Activated CD8-positive, alpha-beta T cell treated with anti-CD3 and anti-CD28 coated beads for 36 hours (primary cell): ENCODE data around the gene BICRA. TPM values are rescaled to one million over a fixed set of nuclear protein-coding genes. Genes with fewer than 3 reads are reported as not detected.

Experiments used
- ATAC-seq: fragments of 200-7000 bp; cut with Tn5 transposase; one replicate; pipeline ENCODE4 v1.10.0; 2021; ENCODE audit warnings: mild to moderate bottlenecking, moderate library complexity
- CTCF ChIA-PET: fragments of 350-600 bp; sonication (Branson Sonifier 250); formaldehyde crosslinking; loops from one replicate; lab custom pipeline; 2021; ENCODE audit warnings: antibody characterized with exemption; lab: Charles Lee
- POLR2A ChIA-PET: fragments of 350-600 bp; sonication (Branson Sonifier 250); formaldehyde crosslinking; loops from one replicate; lab custom pipeline; 2021; ENCODE audit warnings: antibody characterized with exemption; lab: Charles Lee
- DNase-seq: peaks from one replicate; pipeline ENCODE4 v3.0.0-alpha.2; 2020
- H3K27ac Mint-ChIP-seq: one replicate; pipeline ENCODE4 v1.8.0; 2021; ENCODE audit warnings: mild to moderate bottlenecking, mixed read lengths
- H3K27me3 Mint-ChIP-seq: one replicate; pipeline ENCODE4 v1.8.0; 2021; ENCODE audit warnings: mixed read lengths
- H3K36me3 Mint-ChIP-seq: one replicate; pipeline ENCODE4 v1.8.0; 2021; ENCODE audit warnings: low read depth, mixed read lengths
- H3K4me1 Mint-ChIP-seq: one replicate; pipeline ENCODE4 v1.8.0; 2021; ENCODE audit warnings: low read depth, mixed read lengths
- H3K4me3 Mint-ChIP-seq: one replicate; pipeline ENCODE4 v1.8.0; 2021; ENCODE audit warnings: mild to moderate bottlenecking, moderate library complexity, mixed read lengths
- H3K9me3 Mint-ChIP-seq: one replicate; pipeline ENCODE4 v1.8.0; 2021; ENCODE audit warnings: mixed read lengths
- intact Hi-C: fragments of 100-400 bp; cut with micrococcal nuclease; formaldehyde crosslinking; loops from one replicate; pipeline ENCODE4 v1.10.0; 2022
- total RNA-seq, 2 experiments: library from RNA; stranded (reverse); gene quantifications; one replicate each; pipeline ENCODE4 v1.2.3, GENCODE V29; 2021
- TF ChIP-seq, protein P1 (sequence below): fragments of 200-600 bp; IDR thresholded peaks from one replicate; pipeline ENCODE4 v1.8.0; 2022; ENCODE audit warnings: antibody characterized with exemption, mild to moderate bottlenecking

BICRA gene
- total RNA-seq, 2 experiments from 2014 or later = 8.7 to 8.8 TPM

DNA sequence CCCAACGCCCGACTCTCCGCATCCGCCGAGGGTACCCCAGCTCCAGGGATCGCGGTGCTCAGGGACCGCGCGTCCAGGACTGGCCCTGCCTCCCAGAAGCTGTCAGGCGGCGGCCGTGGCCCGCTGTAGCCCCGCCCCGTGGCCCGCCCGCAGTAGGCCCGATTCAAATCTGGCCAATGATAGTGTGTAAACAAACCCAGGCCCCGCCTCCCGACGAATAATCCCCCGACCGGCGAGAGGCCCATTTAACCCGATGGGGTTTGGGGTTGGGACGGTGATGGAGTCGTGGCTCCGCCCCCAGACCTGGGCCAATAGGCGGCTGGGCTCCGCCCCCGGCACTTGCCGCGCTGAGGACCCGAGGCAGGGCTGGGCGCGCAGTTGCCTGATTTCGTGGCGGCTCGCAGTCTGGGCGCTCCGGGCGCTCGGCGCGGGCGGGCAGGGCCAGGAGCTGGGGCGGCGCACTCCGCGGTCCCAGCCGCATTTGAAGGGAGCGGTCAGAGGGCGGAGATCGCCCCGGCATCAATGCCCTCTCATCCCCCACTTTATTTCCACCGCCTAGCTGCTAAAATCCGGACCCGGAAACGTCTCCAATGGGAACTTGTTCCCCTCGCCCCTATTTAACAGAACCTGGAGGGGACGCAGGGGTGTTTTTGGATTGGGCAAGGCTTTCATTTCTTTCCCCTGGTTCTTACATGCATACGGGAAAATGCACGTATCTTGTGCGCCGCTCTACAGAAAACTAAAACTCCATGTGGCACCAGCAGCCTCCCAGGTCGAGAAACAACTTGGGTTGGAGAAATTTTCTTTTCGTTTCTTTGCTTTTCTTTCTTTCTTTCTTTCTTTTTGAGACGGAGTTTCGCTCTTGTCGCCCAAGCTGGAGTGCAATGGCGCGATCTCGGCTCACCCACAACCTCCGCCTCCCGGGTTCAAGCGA, 8.4 kb upstream of the BICRA start:
- ATAC-seq (peak; percentile 97), DNase-seq (peak; percentile 100)
- no peaks in the 10 kb centered on the region for H3K9me3 Mint-ChIP-seq
- peak overlapping the region; percentile 85 for H3K27ac Mint-ChIP-seq
- no peaks in the 10 kb centered on the region for H3K27me3 Mint-ChIP-seq
- peak overlapping the region; percentile 86 for H3K4me3 Mint-ChIP-seq
- TF ChIP-seq, protein P1, sequence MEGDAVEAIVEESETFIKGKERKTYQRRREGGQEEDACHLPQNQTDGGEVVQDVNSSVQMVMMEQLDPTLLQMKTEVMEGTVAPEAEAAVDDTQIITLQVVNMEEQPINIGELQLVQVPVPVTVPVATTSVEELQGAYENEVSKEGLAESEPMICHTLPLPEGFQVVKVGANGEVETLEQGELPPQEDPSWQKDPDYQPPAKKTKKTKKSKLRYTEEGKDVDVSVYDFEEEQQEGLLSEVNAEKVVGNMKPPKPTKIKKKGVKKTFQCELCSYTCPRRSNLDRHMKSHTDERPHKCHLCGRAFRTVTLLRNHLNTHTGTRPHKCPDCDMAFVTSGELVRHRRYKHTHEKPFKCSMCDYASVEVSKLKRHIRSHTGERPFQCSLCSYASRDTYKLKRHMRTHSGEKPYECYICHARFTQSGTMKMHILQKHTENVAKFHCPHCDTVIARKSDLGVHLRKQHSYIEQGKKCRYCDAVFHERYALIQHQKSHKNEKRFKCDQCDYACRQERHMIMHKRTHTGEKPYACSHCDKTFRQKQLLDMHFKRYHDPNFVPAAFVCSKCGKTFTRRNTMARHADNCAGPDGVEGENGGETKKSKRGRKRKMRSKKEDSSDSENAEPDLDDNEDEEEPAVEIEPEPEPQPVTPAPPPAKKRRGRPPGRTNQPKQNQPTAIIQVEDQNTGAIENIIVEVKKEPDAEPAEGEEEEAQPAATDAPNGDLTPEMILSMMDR = no peak
- intact Hi-C loops = loop anchor here (5.0 kb wide), 1 partner anchor 83 kb away; the partner anchor contains the start of gene NAPA
- H3K4me1 Mint-ChIP-seq = peaks cover 28% of the 10 kb centered on the region
- H3K36me3 Mint-ChIP-seq = no peaks in the 10 kb centered on the region
- CTCF ChIA-PET = interaction anchor here (0.6 to 2.2 kb wide), 6 partner anchors 10 to 164 kb away, joined by 3 to 11 read pairs (median 4); partner anchors contain the start of gene NAPA
- POLR2A ChIA-PET = interaction anchor here (0.9 to 4.6 kb wide), 14 partner anchors 7 to 170 kb away, joined by 3 to 34 read pairs (median 3); partner anchors contain the start of genes KPTN and NAPA

GRCh38 chr19:47601180-47601904, 7.6 kb upstream of the BICRA start:
- Mint-ChIP-seq H3K36me3 (no peaks in the 10 kb centered on the region), H3K27me3 (no peaks in the 10 kb centered on the region), H3K4me3 (peak overlapping the region; percentile 86), H3K4me1 (peaks cover 24% of the 10 kb centered on the region), H3K27ac (peak overlapping the region; percentile 76), H3K9me3 (no peaks in the 10 kb centered on the region)
- ATAC-seq (no peak), DNase-seq (peak; percentile 27)
- TF ChIP-seq, protein P1 = no peak
- intact Hi-C loops = loop anchor here (5.0 kb wide), 1 partner anchor 84 kb away; the partner anchor contains the start of gene NAPA
- ChIA-PET CTCF (interaction anchor here (0.6 to 2.2 kb wide), 5 partner anchors 9 to 165 kb away, joined by 3 to 11 read pairs (median 4); partner anchors contain the start of gene NAPA), POLR2A (interaction anchor here (0.9 to 4.6 kb wide), 12 partner anchors 7 to 171 kb away, joined by 3 to 34 read pairs (median 3); partner anchors contain the start of genes KPTN and NAPA)

GRCh38 chr19:47603706-47604565, 5.0 kb upstream of the BICRA start:
- Mint-ChIP-seq H3K27ac (no peak overlapping the region), H3K9me3 (no peaks in the 10 kb centered on the region), H3K36me3 (peaks cover 3% of the 10 kb centered on the region), H3K27me3 (no peaks in the 10 kb centered on the region), H3K4me3 (no peak overlapping the region), H3K4me1 (peaks cover 23% of the 10 kb centered on the region)
- ChIA-PET CTCF (no interaction called here), POLR2A (no interaction called here)
- DNase-seq (peak; percentile 34), ATAC-seq (no peak)
- intact Hi-C loops = loop anchor here (5.0 kb wide), 1 partner anchor 87 kb away; the partner anchor contains the start of gene NAPA
- TF ChIP-seq, protein P1 = no peak

- peaks cover 3% of the 10 kb centered on the region for H3K36me3 Mint-ChIP-seq
- DNase-seq (no peak), ATAC-seq (no peak)
- peak overlapping the region; percentile 79 for H3K4me3 Mint-ChIP-seq
- no peaks in the 10 kb centered on the region for H3K27me3 Mint-ChIP-seq
- peak overlapping the region; percentile 75 for H3K27ac Mint-ChIP-seq
- H3K9me3 Mint-ChIP-seq = no peaks in the 10 kb centered on the region
- peaks cover 27% of the 10 kb centered on the region for H3K4me1 Mint-ChIP-seq
- intact Hi-C loops = no loop called here
- ChIA-PET POLR2A (interaction anchor here (0.6 to 1.6 kb wide), 5 partner anchors 8 to 175 kb away, joined by 3 to 6 read pairs (median 4); partner anchors contain the start of gene KPTN), CTCF (interaction anchor here (1.4 to 1.9 kb wide), 2 partner anchors 9 to 171 kb away, joined by 3 to 4 read pairs; no protein-coding TSS in a partner anchor)
- TF ChIP-seq, protein P1 = no peak
These were observed 1.3 kb upstream of the BICRA start for GRCh38 chr19:47607564-47608073.
